ENCODE measurements around the gene ELAVL1.

The ELAVL1 gene

DNA sequence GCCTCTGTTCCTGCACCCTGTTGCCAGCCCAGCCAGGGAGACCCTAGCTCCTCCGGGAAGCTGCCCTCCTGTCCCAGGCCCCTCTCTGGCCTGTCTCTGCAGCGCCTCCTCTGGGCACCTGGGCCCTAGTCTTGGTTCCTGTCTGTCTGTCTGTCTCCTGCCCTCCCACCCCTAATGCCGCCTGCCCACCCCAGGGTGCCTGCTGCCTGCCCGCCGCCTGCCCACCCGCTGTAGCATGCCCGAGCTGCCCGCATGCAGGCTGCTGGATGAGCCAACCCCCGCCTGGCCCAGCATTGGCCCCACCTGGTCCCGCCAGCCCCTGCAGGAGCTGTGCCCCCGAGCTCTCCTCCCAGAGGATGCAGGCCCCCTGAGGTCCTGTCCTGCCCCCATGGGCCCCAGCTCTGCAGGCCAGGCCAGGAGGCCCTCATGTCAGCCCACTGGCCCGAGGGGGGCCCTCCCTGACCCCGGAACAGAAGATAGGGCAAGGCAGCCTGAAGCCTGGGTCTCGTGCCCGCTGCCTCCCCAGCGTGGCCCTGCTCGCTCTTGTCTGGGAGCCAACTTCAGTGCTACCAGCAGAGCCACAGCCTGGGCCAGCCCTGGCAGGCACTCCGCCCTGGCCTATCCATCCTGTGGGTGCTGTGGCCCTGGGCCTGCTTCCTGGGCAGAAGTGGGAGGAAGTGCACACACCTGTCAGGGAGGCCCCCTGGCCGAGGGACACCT lies 96.5 kb downstream of the ELAVL1 start:
- no peak for DNase-seq
